Eye (tissue), 1 donor: ENCODE data around the gene ABHD12.

Source experiments
- DNase-seq: peaks from one replicate; pipeline ENCODE4 v3.0.0-alpha.2; 2015

The ABHD12 gene

GRCh38 chr20:25287631-25288290 is 102.9 kb downstream of the ABHD12 start:
- DNase-seq, result no peak

- no peak for DNase-seq
Measured at GRCh38 chr20:25286917-25287316, 103.7 kb downstream of the ABHD12 start.

GRCh38 chr20:25285856-25286798 is 104.5 kb downstream of the ABHD12 start:
- DNase-seq, result no peak

- peak; percentile 93 for DNase-seq
Measured at GRCh38 chr20:25285091-25285647, 105.5 kb downstream of the ABHD12 start.

- DNase-seq, result no peak
Measured at GRCh38 chr20:25284131-25284601, 106.5 kb downstream of the ABHD12 start.

- DNase-seq, result no peak
Measured at GRCh38 chr20:25283221-25283951, 107.2 kb downstream of the ABHD12 start.

- no peak for DNase-seq
Measured at GRCh38 chr20:25282796-25283195, 107.8 kb downstream of the ABHD12 start.

- no peak for DNase-seq
Measured at GRCh38 chr20:25282034-25282781, 108.4 kb downstream of the ABHD12 start.

GRCh38 chr20:25281541-25281991 is 109.1 kb downstream of the ABHD12 start:
- no peak for DNase-seq

- no peak for DNase-seq
Measured at GRCh38 chr20:25280574-25281535, 109.8 kb downstream of the ABHD12 start.

- no peak for DNase-seq
Measured at GRCh38 chr20:25280051-25280573, 110.5 kb downstream of the ABHD12 start.

GRCh38 chr20:25279403-25279802 is 111.2 kb downstream of the ABHD12 start:
- no peak for DNase-seq

- no peak for DNase-seq
Measured at GRCh38 chr20:25278636-25279361, 111.8 kb downstream of the ABHD12 start.

- DNase-seq, result no peak
Measured at GRCh38 chr20:25277941-25278521, 112.6 kb downstream of the ABHD12 start.

- no peak for DNase-seq
Measured at GRCh38 chr20:25277051-25277801, 113.4 kb downstream of the ABHD12 start.

- DNase-seq, result no peak
Measured at GRCh38 chr20:25276533-25277050, 114.0 kb downstream of the ABHD12 start.

GRCh38 chr20:25275813-25276532 is 114.7 kb downstream of the ABHD12 start:
- DNase-seq, result no peak
